ENCODE data around the gene GLI3.

GLI3 gene

GRCh38 chr7:42236976-42237810, at the start of gene GLI3:
GLI3 (minus strand) TSS chr7:42237209; CDS start chr7:42223253, 13,956 bp downstream.
- Histone ChIP-seq H3K27ac (peak within 1 kb of the TSS; percentile 92 to 98), H3K4me3 (peak within 1 kb of the TSS; percentile 75)
- TF ChIP-seq, protein P1, sequence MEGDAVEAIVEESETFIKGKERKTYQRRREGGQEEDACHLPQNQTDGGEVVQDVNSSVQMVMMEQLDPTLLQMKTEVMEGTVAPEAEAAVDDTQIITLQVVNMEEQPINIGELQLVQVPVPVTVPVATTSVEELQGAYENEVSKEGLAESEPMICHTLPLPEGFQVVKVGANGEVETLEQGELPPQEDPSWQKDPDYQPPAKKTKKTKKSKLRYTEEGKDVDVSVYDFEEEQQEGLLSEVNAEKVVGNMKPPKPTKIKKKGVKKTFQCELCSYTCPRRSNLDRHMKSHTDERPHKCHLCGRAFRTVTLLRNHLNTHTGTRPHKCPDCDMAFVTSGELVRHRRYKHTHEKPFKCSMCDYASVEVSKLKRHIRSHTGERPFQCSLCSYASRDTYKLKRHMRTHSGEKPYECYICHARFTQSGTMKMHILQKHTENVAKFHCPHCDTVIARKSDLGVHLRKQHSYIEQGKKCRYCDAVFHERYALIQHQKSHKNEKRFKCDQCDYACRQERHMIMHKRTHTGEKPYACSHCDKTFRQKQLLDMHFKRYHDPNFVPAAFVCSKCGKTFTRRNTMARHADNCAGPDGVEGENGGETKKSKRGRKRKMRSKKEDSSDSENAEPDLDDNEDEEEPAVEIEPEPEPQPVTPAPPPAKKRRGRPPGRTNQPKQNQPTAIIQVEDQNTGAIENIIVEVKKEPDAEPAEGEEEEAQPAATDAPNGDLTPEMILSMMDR (IDR thresholded peaks at IDR 0.05), result no peak
- peak; percentile 92 for DNase-seq (ENCODE audit: low spot score)

- no peak overlapping the region for H3K4me3 ChIP-seq
- no peak for DNase-seq (ENCODE audit: low spot score)
- TF ChIP-seq, protein P1 (IDR thresholded peaks at IDR 0.05), result no peak
- H3K27ac ChIP-seq, result no peak overlapping the region
These were observed 48.4 kb upstream of the GLI3 start for GRCh38 chr7:42285383-42285824.

DNA sequence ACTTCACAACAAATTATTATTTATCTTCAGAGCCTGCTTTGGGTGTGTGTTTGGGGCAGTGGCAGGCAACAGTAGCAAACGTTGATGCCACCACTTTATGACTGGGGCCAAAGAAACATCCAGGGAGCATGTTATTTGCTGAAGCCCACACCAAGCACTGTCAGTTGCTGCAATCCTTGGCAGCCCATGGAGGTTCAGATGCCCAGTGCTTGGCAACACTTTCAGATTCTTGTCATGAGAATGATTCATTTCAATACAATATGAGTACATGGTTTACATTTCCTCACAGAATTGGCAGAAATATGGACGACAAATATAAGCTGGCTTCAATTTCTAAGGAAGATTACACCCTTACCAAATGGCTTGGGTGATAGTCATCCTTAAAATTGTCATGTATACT, 46.5 kb upstream of the GLI3 start:
- DNase-seq (ENCODE audit: low spot score), result no peak
- Histone ChIP-seq H3K4me3 (no peak overlapping the region), H3K27ac (no peak overlapping the region)
- TF ChIP-seq, protein P1 (IDR thresholded peaks at IDR 0.05), result no peak

DNA sequence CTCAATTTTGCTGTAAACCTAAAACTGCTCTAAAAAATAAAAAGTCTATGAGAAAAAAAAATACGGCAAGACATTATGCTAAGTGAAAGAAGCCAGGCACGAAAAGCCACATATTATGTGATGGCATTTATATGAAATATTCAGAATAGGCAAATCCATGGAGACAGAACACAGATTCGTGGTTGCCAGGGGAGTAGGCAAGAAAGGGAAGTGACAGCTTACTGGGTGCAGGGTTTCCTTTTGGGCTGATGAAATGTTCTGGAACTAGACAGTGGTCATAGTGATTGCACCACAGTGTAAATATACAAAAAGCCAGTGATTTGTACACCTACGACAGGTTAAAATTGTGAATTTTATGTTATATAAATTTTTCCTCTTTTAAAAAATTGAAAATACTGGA, 41.3 kb upstream of the GLI3 start:
- Histone ChIP-seq H3K27ac (no peak overlapping the region), H3K4me3 (no peak overlapping the region)
- TF ChIP-seq, protein P1 (IDR thresholded peaks at IDR 0.05), result no peak
- DNase-seq (ENCODE audit: low spot score), result no peak

DNA sequence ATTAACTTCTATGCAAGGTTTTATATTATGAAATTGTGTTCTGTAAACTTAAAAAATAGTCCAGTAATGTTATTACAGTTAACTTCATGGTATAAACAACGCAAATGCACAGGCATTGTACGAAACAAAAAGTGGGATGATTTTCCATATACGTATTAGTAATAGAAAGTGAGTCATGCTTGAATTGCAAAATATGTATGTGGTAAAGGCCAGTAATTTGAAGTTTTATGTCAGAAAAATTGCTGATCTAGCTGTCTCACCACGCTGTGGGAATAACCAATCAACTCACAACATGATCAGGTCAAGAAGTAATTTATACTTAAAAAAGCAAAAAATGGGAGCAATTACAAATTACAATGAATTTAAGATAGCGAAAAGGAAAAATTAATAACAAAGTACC, 37.0 kb upstream of the GLI3 start:
- Histone ChIP-seq H3K27ac (no peak overlapping the region), H3K4me3 (no peak overlapping the region)
- DNase-seq (ENCODE audit: low spot score), result no peak
- TF ChIP-seq, protein P1 (IDR thresholded peaks at IDR 0.05), result no peak

- TF ChIP-seq, protein P1 (IDR thresholded peaks at IDR 0.05), result no peak
- Histone ChIP-seq H3K4me3 (no peak overlapping the region), H3K27ac (no peak overlapping the region)
- DNase-seq (ENCODE audit: low spot score), result no peak
These were observed 36.0 kb upstream of the GLI3 start for GRCh38 chr7:42272793-42273665.

All from coronary artery (tissue), 2 donors.